GM21390 (cell line): ENCODE results near the gene MBTPS2.

Experiments used
- ATAC-seq: cut with Tn5 transposase; IDR thresholded peaks from one replicate; pipeline ENCODE4 v1.9.1; 2021; ENCODE audit not compliant: unreplicated experiment

Gene MBTPS2

GRCh38 chrX:21932292-21933002, 93.0 kb downstream of the MBTPS2 start:
- no peak for ATAC-seq

- ATAC-seq, result no peak
Observed at GRCh38 chrX:21933077-21933476, 93.7 kb downstream of the MBTPS2 start.

DNA sequence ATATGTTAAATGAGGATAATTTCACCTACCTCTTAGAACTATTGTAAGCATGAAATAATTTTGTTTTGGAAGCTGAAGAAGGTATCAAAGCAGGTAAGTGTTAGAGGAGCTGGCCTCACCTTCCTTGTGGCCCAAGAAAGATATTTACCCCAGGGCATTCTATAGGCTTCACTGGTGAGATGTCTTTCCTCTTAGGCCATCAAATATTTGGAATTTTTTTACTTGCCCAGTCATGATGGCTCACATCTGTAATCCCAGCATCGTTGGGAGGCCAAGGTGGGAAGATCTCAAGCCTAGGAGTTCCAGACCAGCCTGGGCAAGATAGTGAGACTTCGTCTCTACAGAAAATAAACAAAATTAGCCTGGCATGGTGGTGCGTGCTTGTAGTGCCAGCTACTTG, 95.0 kb downstream of the MBTPS2 start:
- ATAC-seq, result no peak
